CD4-positive, alpha-beta memory T cell (primary cell): ENCODE measurements around the gene AGBL1. TPM values are rescaled to one million over a fixed set of nuclear protein-coding genes. Genes with fewer than 3 reads are reported as not detected.

Source experiments
- CTCF ChIA-PET: fragments of 350-600 bp; sonication (Branson Sonifier 250); formaldehyde crosslinking; loops from one replicate; lab custom pipeline; 2021; ENCODE audit warnings: inconsistent platforms; ENCODE audit not compliant: partially characterized antibody; lab: Charles Lee
- POLR2A ChIA-PET: fragments of 350-600 bp; sonication (Branson Sonifier 250); formaldehyde crosslinking; loops from one replicate; lab custom pipeline; 2021; ENCODE audit not compliant: partially characterized antibody; lab: Charles Lee
- DNase-seq, 5 donors: peaks; one replicate each; pipeline versions ENCODE4 v3.0.0 to v3.0.0-alpha.2; 2020 to 2022; ENCODE audit warnings: mixed read lengths in 1 of 5
- H3K27ac ChIP-seq: one replicate; pipeline ENCODE4 v1.7.0; 2013; ENCODE audit warnings: low read depth, low read length
- H3K27me3 ChIP-seq: 2 replicates; pipeline ENCODE4 v1.7.0; 2013; ENCODE audit warnings: mild to moderate bottlenecking, low read length, moderate library complexity; ENCODE audit not compliant: insufficient read depth
- H3K36me3 ChIP-seq: 2 replicates; pipeline ENCODE4 v1.7.0; 2013; ENCODE audit warnings: mild to moderate bottlenecking, low read length, moderate library complexity; ENCODE audit not compliant: insufficient read depth
- H3K4me1 ChIP-seq: 2 replicates; pipeline ENCODE4 v1.7.0; 2013; ENCODE audit warnings: mild to moderate bottlenecking, low read length, moderate library complexity; ENCODE audit not compliant: insufficient read depth
- H3K4me3 ChIP-seq, 2 donors: one replicate each; pipeline ENCODE4 v1.7.0; 2013; ENCODE audit warnings: low read length in 2 of 2, mild to moderate bottlenecking in 1 of 2
- H3K9me3 ChIP-seq, 2 donors: one replicate each; pipeline ENCODE4 v1.7.0; 2013; ENCODE audit warnings: low read length in 2 of 2, control low read depth in 1 of 2; ENCODE audit not compliant: control insufficient read depth in 1 of 2
- H3K27ac Mint-ChIP-seq, 7 donors: one replicate each; pipeline ENCODE4 v1.8.0; 2020 to 2021; ENCODE audit warnings: mixed read lengths in 7 of 7, mild to moderate bottlenecking in 6 of 7, inconsistent platforms in 3 of 7, moderate library complexity in 3 of 7
- H3K27me3 Mint-ChIP-seq, 2 donors: one replicate each; pipeline ENCODE4 v1.8.0; 2020 to 2021; ENCODE audit warnings: mixed read lengths in 2 of 2
- H3K36me3 Mint-ChIP-seq, 2 donors: one replicate each; pipeline ENCODE4 v1.8.0; 2020 to 2021; ENCODE audit warnings: mixed read lengths in 2 of 2, inconsistent platforms in 1 of 2, mild to moderate bottlenecking in 1 of 2
- H3K4me1 Mint-ChIP-seq, 4 donors: one replicate each; pipeline ENCODE4 v1.8.0; 2020 to 2021; ENCODE audit warnings: mixed read lengths in 4 of 4, mild to moderate bottlenecking in 1 of 4
- H3K4me3 Mint-ChIP-seq, 8 donors: one replicate each; pipeline ENCODE4 v1.8.0; 2020 to 2021; ENCODE audit warnings: mixed read lengths in 8 of 8, mild to moderate bottlenecking in 7 of 8, moderate library complexity in 6 of 8, inconsistent platforms in 3 of 8
- H3K9me3 Mint-ChIP-seq, 8 donors: one replicate each; pipeline ENCODE4 v1.8.0; 2020 to 2021; ENCODE audit warnings: mixed read lengths in 8 of 8, mild to moderate bottlenecking in 5 of 8, inconsistent platforms in 3 of 8, moderate library complexity in 1 of 8
- intact Hi-C: fragments of 100-400 bp; cut with micrococcal nuclease; formaldehyde crosslinking; loops from one replicate; pipeline ENCODE4 v1.15.1; 2023
- polyA plus RNA-seq, 2 donors: library from polyadenylated mRNA; unstranded; fragments of 300-500 nt; fragmentation: Illumina TruSeq; gene quantifications; one replicate each; pipeline ENCODE4 v1.2.3, GENCODE V29; 2021
- total RNA-seq, 2 experiments: library from RNA; stranded (reverse); gene quantifications; one replicate each; pipeline ENCODE4 v1.2.3, GENCODE V29; 2021

The AGBL1 gene
- total and polyA plus RNA-seq, 4 experiments from 2014 or later = not detected

GRCh38 chr15:86337071-86337470, 257.4 kb downstream of the AGBL1 start:
- no peaks in the 10 kb centered on the region for H3K4me1 ChIP-seq
- H3K9me3 Mint-ChIP-seq = peaks cover 0 to 6% (median 0%) of the 10 kb centered on the region in 8 donors
- intact Hi-C loops = no loop called here
- no peak overlapping the region for H3K4me3 ChIP-seq
- H3K36me3 ChIP-seq = no peaks in the 10 kb centered on the region
- ChIA-PET CTCF (no interaction called here), POLR2A (no interaction called here)
- H3K36me3 Mint-ChIP-seq = no peaks in the 10 kb centered on the region
- H3K27me3 ChIP-seq = no peaks in the 10 kb centered on the region
- no peaks in the 10 kb centered on the region for H3K9me3 ChIP-seq
- no peak overlapping the region for H3K27ac Mint-ChIP-seq
- no peak overlapping the region for H3K4me3 Mint-ChIP-seq
- H3K27me3 Mint-ChIP-seq = peaks cover 1 to 2% of the 10 kb centered on the region in 2 donors
- H3K4me1 Mint-ChIP-seq = peaks cover 0 to 6% (median under 1%) of the 10 kb centered on the region in 4 donors
- no peak overlapping the region for H3K27ac ChIP-seq
- DNase-seq = no peak

DNA sequence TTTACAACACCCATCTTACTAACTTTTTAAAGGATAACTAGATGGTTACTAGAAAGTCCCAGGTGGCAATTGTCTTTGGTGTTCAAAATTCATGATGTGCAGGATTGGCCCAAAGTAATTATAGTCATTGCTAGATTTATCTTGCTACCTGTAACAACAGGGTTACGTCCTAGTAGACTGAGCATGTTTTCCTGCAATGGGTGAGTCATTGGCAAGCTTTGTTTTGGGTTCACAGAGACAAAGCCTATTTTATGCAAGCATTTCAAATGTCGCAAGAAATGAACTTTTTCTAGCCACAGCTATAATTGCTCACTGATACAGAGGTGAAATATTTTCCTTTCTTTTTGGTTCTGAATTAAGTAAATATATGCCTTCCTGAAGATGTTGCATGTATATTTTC, 267.6 kb downstream of the AGBL1 start:
- H3K9me3 Mint-ChIP-seq = peaks cover 0 to 3% (median 0%) of the 10 kb centered on the region in 8 donors
- Histone ChIP-seq H3K4me3 (no peak overlapping the region), H3K4me1 (no peaks in the 10 kb centered on the region), H3K27me3 (no peaks in the 10 kb centered on the region), H3K9me3 (no peaks in the 10 kb centered on the region), H3K27ac (no peak overlapping the region), H3K36me3 (no peaks in the 10 kb centered on the region)
- H3K27ac Mint-ChIP-seq = no peak overlapping the region
- no peaks in the 10 kb centered on the region for H3K27me3 Mint-ChIP-seq
- ChIA-PET CTCF (no interaction called here), POLR2A (no interaction called here)
- no peaks in the 10 kb centered on the region for H3K4me1 Mint-ChIP-seq
- no peak for DNase-seq
- H3K36me3 Mint-ChIP-seq = no peaks in the 10 kb centered on the region
- no peak overlapping the region for H3K4me3 Mint-ChIP-seq
- intact Hi-C loops = no loop called here

- Histone ChIP-seq H3K27me3 (no peaks in the 10 kb centered on the region), H3K9me3 (no peaks in the 10 kb centered on the region), H3K4me1 (no peaks in the 10 kb centered on the region), H3K4me3 (no peak overlapping the region), H3K36me3 (no peaks in the 10 kb centered on the region), H3K27ac (no peak overlapping the region)
- ChIA-PET CTCF (no interaction called here), POLR2A (no interaction called here)
- Mint-ChIP-seq H3K4me3 (no peak overlapping the region), H3K36me3 (no peaks in the 10 kb centered on the region), H3K9me3 (peaks cover 0 to 3% (median 0%) of the 10 kb centered on the region in 8 donors), H3K27me3 (no peaks in the 10 kb centered on the region), H3K4me1 (no peaks in the 10 kb centered on the region), H3K27ac (no peak overlapping the region)
- intact Hi-C loops = no loop called here
- no peak for DNase-seq
These were observed 269.9 kb downstream of the AGBL1 start for GRCh38 chr15:86349565-86349964.

DNA sequence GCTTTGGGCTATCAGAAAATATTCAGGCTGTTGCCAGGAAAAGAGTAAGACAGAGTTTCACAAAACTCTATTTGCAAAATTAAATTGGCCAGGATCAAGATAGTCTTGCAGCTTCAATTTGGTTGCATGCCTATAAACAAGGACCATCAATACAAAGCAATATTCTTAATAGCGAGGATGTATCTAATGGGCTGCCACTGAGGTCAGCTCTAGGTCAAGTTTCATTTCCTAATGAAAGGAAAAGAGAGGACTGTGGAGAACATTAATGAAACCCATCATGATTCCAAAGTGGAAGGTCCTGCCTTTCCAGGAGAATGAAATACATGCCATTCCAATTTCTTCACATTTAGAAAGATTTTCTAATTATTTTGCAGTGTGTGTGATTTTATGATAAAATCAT, 273.5 kb downstream of the AGBL1 start:
- H3K9me3 ChIP-seq = no peaks in the 10 kb centered on the region
- no peak overlapping the region for H3K4me3 ChIP-seq
- Mint-ChIP-seq H3K27me3 (no peaks in the 10 kb centered on the region), H3K9me3 (no peaks in the 10 kb centered on the region), H3K4me1 (peaks cover 0 to 2% (median 0%) of the 10 kb centered on the region in 4 donors), H3K36me3 (no peaks in the 10 kb centered on the region), H3K4me3 (no peak overlapping the region), H3K27ac (no peak overlapping the region)
- H3K36me3 ChIP-seq = no peaks in the 10 kb centered on the region
- H3K27ac ChIP-seq = no peak overlapping the region
- no peaks in the 10 kb centered on the region for H3K27me3 ChIP-seq
- intact Hi-C loops = no loop called here
- CTCF ChIA-PET = no interaction called here
- H3K4me1 ChIP-seq = no peaks in the 10 kb centered on the region
- POLR2A ChIA-PET = no interaction called here
- no peak for DNase-seq

- no peak overlapping the region for H3K27ac Mint-ChIP-seq
- intact Hi-C loops = loop anchor here (5.0 kb wide), 1 partner anchor 387 kb away; no protein-coding TSS in a partner anchor
- H3K9me3 Mint-ChIP-seq = peaks cover 0 to 2% (median 0%) of the 10 kb centered on the region in 8 donors
- peaks cover 0 to 2% (median 0%) of the 10 kb centered on the region in 4 donors for H3K4me1 Mint-ChIP-seq
- DNase-seq = no peak
- H3K36me3 Mint-ChIP-seq = no peaks in the 10 kb centered on the region
- no peak overlapping the region for H3K27ac ChIP-seq
- no peaks in the 10 kb centered on the region for H3K27me3 Mint-ChIP-seq
- no peaks in the 10 kb centered on the region for H3K36me3 ChIP-seq
- H3K4me3 Mint-ChIP-seq = no peak overlapping the region
- H3K9me3 ChIP-seq = no peaks in the 10 kb centered on the region
- H3K27me3 ChIP-seq = no peaks in the 10 kb centered on the region
- H3K4me3 ChIP-seq = no peak overlapping the region
- ChIA-PET CTCF (interaction anchor here (0.6 kb wide), 1 partner anchor 29 kb away, joined by 3 read pairs; no protein-coding TSS in a partner anchor), POLR2A (no interaction called here)
- no peaks in the 10 kb centered on the region for H3K4me1 ChIP-seq
These were observed 275.7 kb downstream of the AGBL1 start for GRCh38 chr15:86355361-86355760.

GRCh38 chr15:86355801-86356200, 276.1 kb downstream of the AGBL1 start:
- Histone ChIP-seq H3K27me3 (no peaks in the 10 kb centered on the region), H3K9me3 (no peaks in the 10 kb centered on the region), H3K27ac (no peak overlapping the region), H3K4me1 (no peaks in the 10 kb centered on the region), H3K4me3 (no peak overlapping the region), H3K36me3 (no peaks in the 10 kb centered on the region)
- no peak overlapping the region for H3K4me3 Mint-ChIP-seq
- DNase-seq = no peak
- intact Hi-C loops = loop anchor here (5.0 kb wide), 1 partner anchor 386 kb away; no protein-coding TSS in a partner anchor
- ChIA-PET POLR2A (no interaction called here), CTCF (interaction anchor here (0.6 to 1.6 kb wide), 2 partner anchors 22 to 28 kb away, joined by 3 to 4 read pairs; no protein-coding TSS in a partner anchor)
- peaks cover 0 to 2% (median 0%) of the 10 kb centered on the region in 4 donors for H3K4me1 Mint-ChIP-seq
- H3K27me3 Mint-ChIP-seq = no peaks in the 10 kb centered on the region
- H3K27ac Mint-ChIP-seq = no peak overlapping the region
- H3K9me3 Mint-ChIP-seq = peaks cover 0 to 3% (median 0%) of the 10 kb centered on the region in 8 donors
- H3K36me3 Mint-ChIP-seq = no peaks in the 10 kb centered on the region

DNA sequence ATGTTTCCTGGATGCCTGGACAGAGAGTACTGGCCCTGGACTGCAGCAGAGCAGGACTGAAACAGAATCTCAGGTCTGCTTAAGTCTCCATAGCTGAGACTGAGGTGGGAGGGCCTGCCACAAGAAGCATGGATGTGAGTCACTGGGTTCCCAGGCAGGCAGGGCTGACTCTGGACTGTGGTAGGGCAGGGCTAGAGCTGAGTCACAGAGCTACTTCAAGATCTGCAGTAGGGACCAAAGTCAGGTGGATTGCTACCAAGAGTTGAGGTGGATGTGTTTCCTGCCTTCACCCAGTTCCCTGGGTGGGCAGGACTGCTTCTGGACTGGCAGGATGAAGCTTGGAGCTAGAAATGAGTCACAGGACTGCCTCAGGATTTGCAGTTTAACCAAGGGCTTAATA, 282.9 kb downstream of the AGBL1 start:
- no peaks in the 10 kb centered on the region for H3K36me3 Mint-ChIP-seq
- peaks cover 0 to 16% (median 9%) of the 10 kb centered on the region in 8 donors for H3K9me3 Mint-ChIP-seq
- Histone ChIP-seq H3K36me3 (no peaks in the 10 kb centered on the region), H3K4me3 (no peak overlapping the region), H3K4me1 (no peaks in the 10 kb centered on the region), H3K27me3 (peaks cover 2% of the 10 kb centered on the region), H3K27ac (no peak overlapping the region), H3K9me3 (no peaks in the 10 kb centered on the region)
- CTCF ChIA-PET = no interaction called here
- DNase-seq = no peak
- H3K4me3 Mint-ChIP-seq = no peak overlapping the region
- H3K27me3 Mint-ChIP-seq = peaks cover 1 to 4% of the 10 kb centered on the region in 2 donors
- H3K4me1 Mint-ChIP-seq = peaks cover 0 to under 1% (median 0%) of the 10 kb centered on the region in 4 donors
- no peak overlapping the region for H3K27ac Mint-ChIP-seq
- intact Hi-C loops = no loop called here
- POLR2A ChIA-PET = no interaction called here
